Endothelial cell of umbilical vein (primary cell): ENCODE results near the gene GPS1.

Experiments
- FOS ChIP-seq: IDR thresholded peaks from 2 replicates; pipeline ENCODE4 v1.6.1; 2011; ENCODE audit warnings: mild to moderate bottlenecking, low read length, moderate library complexity, borderline replicate concordance; ENCODE audit not compliant: insufficient read depth
- JUN ChIP-seq: IDR thresholded peaks from 2 replicates; pipeline ENCODE4 v1.6.1; 2011; ENCODE audit warnings: borderline replicate concordance, low read depth; ENCODE audit not compliant: insufficient read length, insufficient read depth
- POLR2AphosphoS5 ChIP-seq: IDR thresholded peaks from 2 replicates; pipeline ENCODE4 v1.6.1; 2012; ENCODE audit warnings: low read depth, mild to moderate bottlenecking, control low read depth, low read length, moderate library complexity; ENCODE audit not compliant: insufficient read depth
- TF ChIP-seq, protein P1 (sequence below), 2 donors: IDR thresholded peaks; 1 replicate in 1 of 2; 2 replicates in 1 of 2; pipeline ENCODE4 v1.5.1; 2011; ENCODE audit warnings: low read length in 2 of 2, mild to moderate bottlenecking in 2 of 2, moderate library complexity in 2 of 2, control low read depth in 1 of 2, inconsistent platforms in 1 of 2, low read depth in 1 of 2; ENCODE audit not compliant: insufficient read depth in 1 of 2; ENCODE audit errors: extremely low read depth in 1 of 2

DNA sequence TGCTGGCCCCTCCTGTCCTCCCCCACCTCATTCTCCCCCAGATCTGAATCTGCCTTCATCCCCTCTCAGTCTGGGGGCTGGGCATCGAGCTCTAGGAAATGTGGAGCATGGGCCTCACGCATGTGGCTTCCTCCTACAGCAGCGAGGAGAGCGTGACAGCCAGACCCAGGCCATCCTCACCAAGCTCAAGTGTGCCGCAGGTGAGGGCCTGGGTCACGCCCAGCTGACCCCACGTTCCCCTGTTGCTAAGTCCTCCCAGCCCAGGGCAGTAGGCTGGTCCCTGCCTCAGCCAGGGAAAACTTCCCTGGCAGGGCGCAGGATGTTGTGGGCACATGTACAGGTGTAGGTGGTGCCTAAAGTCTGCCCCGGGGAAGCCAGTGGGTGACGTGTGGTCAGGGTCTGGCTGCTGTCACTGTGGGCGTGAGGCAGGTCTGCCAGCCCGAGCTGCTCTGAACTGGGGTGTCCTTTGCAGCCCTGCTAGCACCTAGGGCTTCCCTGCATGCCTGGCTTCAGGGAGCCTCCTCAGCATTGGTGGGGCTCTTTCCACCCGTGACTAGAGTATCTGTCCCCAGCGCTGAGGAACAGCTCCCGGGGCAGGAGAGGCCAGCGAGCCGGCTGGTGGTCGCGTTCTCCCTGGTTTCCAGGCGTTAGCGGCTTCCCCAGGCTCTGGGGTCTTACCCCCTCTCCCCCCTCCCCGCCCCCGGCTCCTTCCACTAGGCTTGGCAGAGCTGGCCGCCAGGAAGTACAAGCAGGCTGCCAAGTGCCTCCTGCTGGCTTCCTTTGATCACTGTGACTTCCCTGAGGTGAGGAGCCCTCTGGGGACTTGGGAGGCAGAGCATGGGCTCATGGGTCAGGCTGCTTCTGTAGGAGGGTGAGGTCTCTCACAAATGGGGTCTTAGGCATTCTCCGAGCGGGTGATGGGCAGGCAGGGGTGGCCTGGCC is 3.6 kb downstream of the GPS1 start:
- TF ChIP-seq, protein P1, sequence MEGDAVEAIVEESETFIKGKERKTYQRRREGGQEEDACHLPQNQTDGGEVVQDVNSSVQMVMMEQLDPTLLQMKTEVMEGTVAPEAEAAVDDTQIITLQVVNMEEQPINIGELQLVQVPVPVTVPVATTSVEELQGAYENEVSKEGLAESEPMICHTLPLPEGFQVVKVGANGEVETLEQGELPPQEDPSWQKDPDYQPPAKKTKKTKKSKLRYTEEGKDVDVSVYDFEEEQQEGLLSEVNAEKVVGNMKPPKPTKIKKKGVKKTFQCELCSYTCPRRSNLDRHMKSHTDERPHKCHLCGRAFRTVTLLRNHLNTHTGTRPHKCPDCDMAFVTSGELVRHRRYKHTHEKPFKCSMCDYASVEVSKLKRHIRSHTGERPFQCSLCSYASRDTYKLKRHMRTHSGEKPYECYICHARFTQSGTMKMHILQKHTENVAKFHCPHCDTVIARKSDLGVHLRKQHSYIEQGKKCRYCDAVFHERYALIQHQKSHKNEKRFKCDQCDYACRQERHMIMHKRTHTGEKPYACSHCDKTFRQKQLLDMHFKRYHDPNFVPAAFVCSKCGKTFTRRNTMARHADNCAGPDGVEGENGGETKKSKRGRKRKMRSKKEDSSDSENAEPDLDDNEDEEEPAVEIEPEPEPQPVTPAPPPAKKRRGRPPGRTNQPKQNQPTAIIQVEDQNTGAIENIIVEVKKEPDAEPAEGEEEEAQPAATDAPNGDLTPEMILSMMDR (IDR thresholded peaks at IDR 0.05; ENCODE audit: extremely low read depth in 1 of 2, insufficient read depth in 1 of 2, low read depth in 1 of 2, low read length in 2 of 2) = no peak
- TF ChIP-seq JUN = no peak
- TF ChIP-seq POLR2AphosphoS5 = no peak
- TF ChIP-seq FOS = no peak
